Stimulated activated CD4-positive, alpha-beta T cell treated with anti-CD3 and anti-CD28 coated beads, Interleukin-4, amount 100 ng/mL, for 1 hour (primary cell): ENCODE measurements around the gene TMEM50B.
A peak's percentile ranks its signal among the peaks of the same experiment; 100 is the strongest.
"Not testable (repeated sequence)": the region's sequence is repeated elsewhere in the genome, so short reads cannot be mapped to it uniquely, and the experiment has no call there.

ENCODE experiments used
- DNase-seq: peaks from one replicate; pipeline ENCODE4 v3.0.0-alpha.2; 2020

The TMEM50B gene

GRCh38 chr21:33425825-33426224 lies 53.9 kb downstream of the TMEM50B start:
- no peak for DNase-seq

GRCh38 chr21:33424214-33424613 lies 55.6 kb downstream of the TMEM50B start:
- DNase-seq: no peak

DNA sequence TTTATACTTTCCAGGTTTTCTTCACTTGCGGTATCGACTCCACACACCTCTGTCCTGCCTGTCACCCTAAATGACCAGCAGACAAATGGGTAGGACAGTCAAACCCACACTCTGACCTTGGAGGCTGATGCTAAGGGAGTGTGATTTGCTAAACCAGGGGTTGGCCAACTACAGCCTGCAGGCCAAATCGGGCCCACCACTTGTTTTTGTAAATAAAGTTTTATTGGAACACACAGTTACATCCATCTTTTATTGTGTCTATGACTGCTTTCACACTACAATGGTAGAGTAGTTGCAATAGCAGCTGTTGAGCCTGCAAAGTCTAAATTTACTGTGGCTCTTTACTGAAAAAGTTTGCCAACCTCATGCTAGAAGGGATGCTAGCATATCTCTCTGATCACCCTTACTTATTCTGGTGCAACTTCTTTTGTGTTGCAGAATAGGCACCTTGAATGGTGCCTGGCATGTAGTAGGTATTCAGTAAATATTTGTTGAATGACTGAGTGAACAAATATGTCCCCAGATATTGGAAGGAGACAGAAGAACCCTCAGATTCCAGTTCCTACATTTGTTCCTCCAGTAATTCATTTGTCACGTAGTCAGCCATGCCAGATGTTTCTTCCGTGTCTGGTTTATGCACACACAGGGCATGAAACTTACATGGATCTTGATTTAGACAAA lies 57.9 kb downstream of the TMEM50B start:
- DNase-seq: no peak

GRCh38 chr21:33419538-33420123 lies 60.1 kb downstream of the TMEM50B start:
- no peak for DNase-seq

DNA sequence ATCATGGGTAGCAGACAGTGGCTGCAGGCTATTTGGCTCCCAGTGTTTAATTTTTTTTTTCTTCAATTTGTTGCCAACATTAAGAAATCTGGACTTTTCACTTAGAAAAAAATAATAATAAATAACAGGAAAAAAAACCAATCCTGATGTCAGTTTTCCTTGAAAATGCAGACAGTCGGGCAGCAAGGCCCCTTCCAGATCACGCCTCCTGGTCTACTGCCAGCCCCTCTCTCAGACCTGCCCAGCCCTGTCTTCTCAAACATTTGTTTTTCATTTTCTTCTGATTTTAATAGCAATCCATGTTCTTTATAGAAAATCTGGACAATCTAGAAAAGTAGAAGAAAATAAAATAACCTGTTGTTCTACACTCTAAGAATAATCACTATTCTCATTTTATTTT lies 61.1 kb downstream of the TMEM50B start:
- no peak for DNase-seq

DNA sequence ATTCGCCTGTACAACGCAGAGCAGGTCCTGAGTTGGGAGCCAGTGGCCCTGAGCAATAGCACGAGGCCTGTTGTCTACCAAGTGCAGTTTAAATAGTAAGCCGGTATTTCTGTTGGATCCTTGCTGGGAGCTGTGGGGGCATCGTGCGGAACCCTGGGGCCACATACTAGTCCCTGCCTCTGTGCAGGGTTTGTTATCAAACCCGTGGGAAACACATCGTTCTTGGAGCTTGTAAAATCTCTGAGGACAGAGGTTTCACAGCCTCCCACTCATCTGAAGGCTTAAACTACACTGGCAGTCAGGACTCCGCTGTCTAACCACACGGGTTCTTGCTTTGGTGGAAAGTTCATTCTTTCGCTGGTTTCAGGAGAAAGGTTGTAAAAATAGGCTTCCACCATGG lies 64.8 kb downstream of the TMEM50B start:
- no peak for DNase-seq

GRCh38 chr21:33414068-33414467 lies 65.7 kb downstream of the TMEM50B start:
- DNase-seq: no peak

- no peak for DNase-seq
Observed at GRCh38 chr21:33412832-33413519, 66.8 kb downstream of the TMEM50B start.

GRCh38 chr21:33412439-33412831 lies 67.3 kb downstream of the TMEM50B start:
- not testable (repeated sequence) for DNase-seq

GRCh38 chr21:33411949-33412430 lies 67.8 kb downstream of the TMEM50B start:
- DNase-seq: no peak

DNA sequence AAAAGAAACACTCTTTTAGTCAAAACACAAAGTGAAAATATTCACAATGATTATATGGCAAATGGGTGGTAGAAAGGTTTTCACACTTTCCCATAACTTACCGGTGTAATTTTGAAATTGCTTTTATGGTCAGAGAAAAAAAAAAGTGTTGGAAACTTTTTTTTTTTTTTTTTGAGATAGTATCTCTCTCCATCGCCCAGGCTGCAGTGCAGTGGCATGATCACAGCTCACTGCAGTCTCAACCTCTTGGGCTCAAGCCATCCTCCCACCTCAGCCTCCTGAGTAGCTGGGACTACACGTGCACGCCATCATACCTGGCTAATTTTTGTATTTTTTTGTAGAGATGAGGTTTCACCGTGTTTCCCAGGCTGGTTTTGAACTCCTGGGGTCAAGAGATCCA lies 73.3 kb downstream of the TMEM50B start:
- no peak for DNase-seq

GRCh38 chr21:33403786-33404585 lies 75.8 kb downstream of the TMEM50B start:
- peak; percentile 55 for DNase-seq

DNA sequence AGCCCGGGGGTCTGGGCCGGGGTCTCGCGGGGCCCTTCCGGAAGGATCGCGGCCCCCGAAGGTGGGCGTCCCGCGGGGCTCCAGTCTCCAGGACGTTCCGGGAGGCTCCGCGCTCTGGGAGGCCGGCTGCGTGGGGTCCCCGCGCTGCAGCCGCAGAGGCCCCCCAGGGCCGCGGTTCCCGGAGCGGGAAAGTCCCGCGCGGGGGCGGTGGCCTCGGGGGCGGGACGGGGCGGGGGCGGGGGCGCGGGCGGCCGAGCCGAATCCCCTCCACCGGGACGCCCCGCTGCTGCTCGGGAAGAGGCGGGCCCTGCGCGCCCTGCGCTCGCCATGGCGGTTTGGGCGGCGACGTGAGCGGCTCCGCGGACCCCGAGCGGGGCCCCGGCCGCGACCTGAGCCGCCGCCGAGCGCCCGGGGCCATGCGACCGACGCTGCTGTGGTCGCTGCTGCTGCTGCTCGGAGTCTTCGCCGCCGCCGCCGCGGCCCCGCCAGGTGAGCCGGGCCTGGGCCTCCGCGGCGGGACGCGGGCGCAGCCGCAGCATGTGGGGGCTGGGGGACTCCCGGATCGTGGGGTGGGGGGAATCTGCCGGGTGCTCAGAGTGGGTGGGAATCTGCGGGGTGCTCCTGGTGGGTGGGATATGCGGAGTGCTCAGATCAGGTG lies 76.5 kb downstream of the TMEM50B start, which contains the start of gene IFNGR2:
Gene IFNGR2, plus strand, starts transcription at position 286 of the 658 bp plus-strand sequence. Its CDS starts 131 bp downstream, at position 417.
- peak; percentile 56 for DNase-seq

GRCh38 chr21:33402001-33402979 lies 77.5 kb downstream of the TMEM50B start:
- DNase-seq: peak; percentile 19

DNA sequence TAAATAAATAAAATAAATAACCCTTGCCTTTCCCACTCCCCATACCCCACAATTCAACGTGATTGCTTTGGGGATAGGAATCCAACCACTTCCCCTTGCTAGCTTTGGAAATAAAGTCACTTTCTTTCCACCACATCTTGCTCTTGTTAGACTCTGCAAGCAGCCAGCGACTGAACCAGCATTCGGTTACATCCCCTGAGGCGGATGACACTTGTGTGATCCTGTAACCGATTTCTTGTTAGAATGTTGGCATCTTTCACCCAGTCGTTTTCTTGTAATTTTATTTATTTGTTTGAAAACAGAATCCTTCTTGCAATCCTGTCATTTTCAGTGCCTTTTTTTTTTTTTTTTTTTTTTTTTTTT lies 78.2 kb downstream of the TMEM50B start:
- DNase-seq: no peak
